ENCODE measurements around the gene GNAT2.
A peak's percentile ranks its signal among the peaks of the same experiment; 100 is the strongest.

The GNAT2 gene

DNA sequence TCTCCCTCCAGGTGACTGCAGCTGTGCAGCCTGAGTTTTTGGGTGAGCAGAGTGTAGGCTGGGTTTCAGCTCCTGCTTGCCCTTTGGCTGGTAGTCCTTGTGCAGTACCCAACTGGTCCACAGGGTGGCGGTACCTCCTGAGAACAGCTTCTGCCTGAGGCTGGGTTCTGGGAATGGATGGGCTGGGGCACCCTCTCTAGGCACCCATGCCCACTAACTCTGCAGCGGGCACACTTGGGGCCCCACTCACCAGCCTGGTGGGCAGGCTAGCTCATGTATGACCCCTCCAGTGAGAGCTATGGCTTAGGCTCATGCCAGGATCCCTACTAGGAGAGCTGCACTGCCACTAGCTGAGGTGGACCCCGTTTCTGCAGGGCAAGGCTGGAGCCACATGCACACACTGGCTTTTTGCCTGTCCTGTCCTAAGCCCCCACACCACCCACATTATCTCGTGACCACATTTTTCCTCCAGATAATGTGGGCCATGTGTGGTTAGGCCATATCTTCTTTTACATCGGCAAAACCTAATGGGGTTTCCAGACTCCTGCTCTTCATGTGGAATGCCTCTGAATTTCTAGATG, 21.0 kb upstream of the GNAT2 start (continued):
- peak; percentile 78 for TF ChIP-seq CTCF (tag by site-specific recombination; IDR thresholded peaks at IDR 0.05)
- TF ChIP-seq ZNF37A (tag by site-specific recombination; IDR thresholded peaks at IDR 0.05): no peak
- TF ChIP-seq ZNF416 (tag by site-specific recombination; IDR thresholded peaks at IDR 0.05): no peak
- TF ChIP-seq, protein P1, sequence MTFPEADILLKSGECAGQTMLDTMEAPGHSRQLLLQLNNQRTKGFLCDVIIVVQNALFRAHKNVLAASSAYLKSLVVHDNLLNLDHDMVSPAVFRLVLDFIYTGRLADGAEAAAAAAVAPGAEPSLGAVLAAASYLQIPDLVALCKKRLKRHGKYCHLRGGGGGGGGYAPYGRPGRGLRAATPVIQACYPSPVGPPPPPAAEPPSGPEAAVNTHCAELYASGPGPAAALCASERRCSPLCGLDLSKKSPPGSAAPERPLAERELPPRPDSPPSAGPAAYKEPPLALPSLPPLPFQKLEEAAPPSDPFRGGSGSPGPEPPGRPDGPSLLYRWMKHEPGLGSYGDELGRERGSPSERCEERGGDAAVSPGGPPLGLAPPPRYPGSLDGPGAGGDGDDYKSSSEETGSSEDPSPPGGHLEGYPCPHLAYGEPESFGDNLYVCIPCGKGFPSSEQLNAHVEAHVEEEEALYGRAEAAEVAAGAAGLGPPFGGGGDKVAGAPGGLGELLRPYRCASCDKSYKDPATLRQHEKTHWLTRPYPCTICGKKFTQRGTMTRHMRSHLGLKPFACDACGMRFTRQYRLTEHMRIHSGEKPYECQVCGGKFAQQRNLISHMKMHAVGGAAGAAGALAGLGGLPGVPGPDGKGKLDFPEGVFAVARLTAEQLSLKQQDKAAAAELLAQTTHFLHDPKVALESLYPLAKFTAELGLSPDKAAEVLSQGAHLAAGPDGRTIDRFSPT (tag by site-specific recombination; IDR thresholded peaks at IDR 0.05): peak; percentile 80
- TF ChIP-seq ZFHX2 (tag by site-specific recombination; conservative IDR thresholded peaks at IDR 0.05): peak; percentile 40; the same call in 1 of the 2 replicates
- TF ChIP-seq ZFP69B (tag by site-specific recombination; IDR thresholded peaks at IDR 0.05): peak; percentile 37; the same call in 1 of the 2 replicates
- TF ChIP-seq ZBTB17 (tag by site-specific recombination; IDR thresholded peaks at IDR 0.05): 0 out of 2 replicates have a peak, but pooled peaks have one; percentile 2
- TF ChIP-seq ZNF521 (tag by site-specific recombination; IDR thresholded peaks at IDR 0.05): no peak

DNA sequence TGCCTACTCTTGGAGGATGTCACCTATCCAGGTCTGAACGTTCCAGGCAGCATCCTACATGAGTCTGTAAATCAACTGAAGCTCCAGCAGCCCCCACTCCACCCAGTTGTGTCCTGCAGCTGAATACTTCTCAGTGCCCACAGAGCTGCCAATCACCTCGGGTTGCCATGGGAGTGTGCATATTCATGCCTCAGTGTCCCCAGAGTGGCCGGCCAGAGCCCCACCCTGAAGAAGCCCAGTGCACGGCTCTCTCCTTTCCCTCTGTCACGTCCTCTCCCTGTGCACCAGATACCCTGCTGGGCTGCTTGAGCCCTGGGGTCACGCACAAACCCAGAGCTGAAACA, 20.4 kb upstream of the GNAT2 start:
- ChIA-PET CTCF (interaction anchor here (0.5 to 11.3 kb wide), 60 partner anchors 10 to 682 kb away, joined by 3 to 345 read pairs (median 4); partner anchors contain the start of genes AHCYL1, AMPD2, CYB561D1 and GNAI3), POLR2A (interaction anchor here (0.6 to 2.9 kb wide), 4 partner anchors 91 to 345 kb away, joined by 6 to 44 read pairs (median 8); partner anchors contain the start of genes AHCYL1 and GNAI3)
- Histone ChIP-seq H3K36me3 (ENCODE audit: control insufficient read depth in 2 of 2, insufficient read depth in 1 of 2, low read length in 2 of 2) (no peaks in the 10 kb centered on the region), H3K9me3 (ENCODE audit: control insufficient read depth, insufficient read depth, low read depth, low read length) (no peaks in the 10 kb centered on the region), H3K4me3 (ENCODE audit: low read depth, low read length) (no peak overlapping the region), H3K27ac (ENCODE audit: extremely low read depth, low read depth, low read length) (no peak overlapping the region), H3K4me1 (ENCODE audit: control insufficient read depth, insufficient read depth, low read length) (no peaks in the 10 kb centered on the region)
- TF ChIP-seq, protein P2, sequence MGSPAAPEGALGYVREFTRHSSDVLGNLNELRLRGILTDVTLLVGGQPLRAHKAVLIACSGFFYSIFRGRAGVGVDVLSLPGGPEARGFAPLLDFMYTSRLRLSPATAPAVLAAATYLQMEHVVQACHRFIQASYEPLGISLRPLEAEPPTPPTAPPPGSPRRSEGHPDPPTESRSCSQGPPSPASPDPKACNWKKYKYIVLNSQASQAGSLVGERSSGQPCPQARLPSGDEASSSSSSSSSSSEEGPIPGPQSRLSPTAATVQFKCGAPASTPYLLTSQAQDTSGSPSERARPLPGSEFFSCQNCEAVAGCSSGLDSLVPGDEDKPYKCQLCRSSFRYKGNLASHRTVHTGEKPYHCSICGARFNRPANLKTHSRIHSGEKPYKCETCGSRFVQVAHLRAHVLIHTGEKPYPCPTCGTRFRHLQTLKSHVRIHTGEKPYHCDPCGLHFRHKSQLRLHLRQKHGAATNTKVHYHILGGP (tag by site-specific recombination; IDR thresholded peaks at IDR 0.05): no peak
- TF ChIP-seq MYNN (tag by site-specific recombination; IDR thresholded peaks at IDR 0.05; ENCODE audit: borderline replicate concordance): no peak
- TF ChIP-seq ZNF362 (tag by site-specific recombination; IDR thresholded peaks at IDR 0.05): no peak
- TF ChIP-seq ZNF423 (tag by site-specific recombination; IDR thresholded peaks at IDR 0.05): no peak
- peak; percentile 16; the same call in 1 of the 2 replicates for TF ChIP-seq ZIC2 (tag by site-specific recombination; IDR thresholded peaks at IDR 0.05)

DNA sequence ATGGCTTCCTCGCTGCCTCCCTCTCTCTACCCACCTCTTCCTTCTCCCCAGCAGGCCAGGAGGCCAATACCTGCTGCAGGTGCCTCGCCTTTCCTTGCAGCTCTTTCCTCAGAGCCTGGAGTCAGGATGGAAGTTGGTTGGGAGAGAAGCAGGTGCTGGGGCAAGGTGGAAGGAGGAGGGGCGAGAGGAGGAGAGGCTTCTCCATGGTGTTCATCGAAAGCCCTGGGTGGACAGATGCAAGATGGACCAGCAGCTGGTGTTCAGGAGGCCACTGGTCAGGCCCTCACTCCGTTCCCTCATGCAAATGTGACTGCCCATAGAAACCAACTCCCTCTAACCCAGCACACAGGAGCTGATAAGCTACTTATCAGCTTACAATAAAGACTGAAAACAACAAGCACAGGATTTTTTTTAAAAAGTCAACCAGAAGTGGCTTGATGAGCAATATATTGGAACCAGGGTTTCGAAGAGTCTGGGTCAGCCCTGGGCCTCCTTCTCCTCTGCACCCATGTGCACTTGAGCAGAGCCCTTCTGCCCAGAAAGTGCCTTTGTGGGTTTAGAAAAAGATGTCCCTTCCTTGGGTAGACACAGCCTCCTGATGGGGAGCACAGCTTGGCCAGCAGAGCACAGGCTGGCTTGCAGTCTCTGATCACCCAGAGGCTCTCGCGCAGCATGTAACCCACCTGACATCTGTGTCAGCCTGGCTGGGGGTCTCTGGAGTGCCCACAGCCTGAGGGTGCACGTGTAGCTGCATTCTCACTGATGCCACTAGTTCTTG, 19.8 kb upstream of the GNAT2 start:
- Histone ChIP-seq H3K27ac (ENCODE audit: extremely low read depth, low read depth, low read length) (no peak overlapping the region), H3K9me3 (ENCODE audit: control insufficient read depth, insufficient read depth, low read depth, low read length) (no peaks in the 10 kb centered on the region), H3K36me3 (ENCODE audit: control insufficient read depth in 2 of 2, insufficient read depth in 1 of 2, low read length in 2 of 2) (no peaks in the 10 kb centered on the region), H3K4me1 (ENCODE audit: control insufficient read depth, insufficient read depth, low read length) (no peaks in the 10 kb centered on the region), H3K4me3 (ENCODE audit: low read depth, low read length) (no peak overlapping the region)
- ChIA-PET CTCF (interaction anchor here (0.6 to 11.3 kb wide), 38 partner anchors 10 to 412 kb away, joined by 3 to 345 read pairs (median 6); partner anchors contain the start of genes AHCYL1, GNAI3, GPR61 and GSTM2), POLR2A (interaction anchor here (0.6 to 2.9 kb wide), 4 partner anchors 90 to 346 kb away, joined by 6 to 44 read pairs (median 8); partner anchors contain the start of genes AHCYL1 and GNAI3)
- TF ChIP-seq ZNF394 (tag by site-specific recombination; IDR thresholded peaks at IDR 0.05; ENCODE audit: borderline replicate concordance) (no peak), EGR2 (tag by site-specific recombination; IDR thresholded peaks at IDR 0.05; ENCODE audit: low read depth) (no peak), ZBTB20 (tag by site-specific recombination; IDR thresholded peaks at IDR 0.05) (no peak), ZNF184 (tag by site-specific recombination; IDR thresholded peaks at IDR 0.05) (no peak), GLI2 (tag by site-specific recombination; IDR thresholded peaks at IDR 0.05; ENCODE audit: borderline replicate concordance, low read depth) (no peak), ZFP3 (tag by site-specific recombination; IDR thresholded peaks at IDR 0.05; ENCODE audit: low read depth) (no peak), ZEB2 (tag by site-specific recombination; IDR thresholded peaks at IDR 0.05) (no peak), ZNF596 (tag by site-specific recombination; IDR thresholded peaks at IDR 0.05) (no peak), HOXC10 (CRISPR knock-in tag; IDR thresholded peaks at IDR 0.05) (no peak)
- TF ChIP-seq, protein P3, sequence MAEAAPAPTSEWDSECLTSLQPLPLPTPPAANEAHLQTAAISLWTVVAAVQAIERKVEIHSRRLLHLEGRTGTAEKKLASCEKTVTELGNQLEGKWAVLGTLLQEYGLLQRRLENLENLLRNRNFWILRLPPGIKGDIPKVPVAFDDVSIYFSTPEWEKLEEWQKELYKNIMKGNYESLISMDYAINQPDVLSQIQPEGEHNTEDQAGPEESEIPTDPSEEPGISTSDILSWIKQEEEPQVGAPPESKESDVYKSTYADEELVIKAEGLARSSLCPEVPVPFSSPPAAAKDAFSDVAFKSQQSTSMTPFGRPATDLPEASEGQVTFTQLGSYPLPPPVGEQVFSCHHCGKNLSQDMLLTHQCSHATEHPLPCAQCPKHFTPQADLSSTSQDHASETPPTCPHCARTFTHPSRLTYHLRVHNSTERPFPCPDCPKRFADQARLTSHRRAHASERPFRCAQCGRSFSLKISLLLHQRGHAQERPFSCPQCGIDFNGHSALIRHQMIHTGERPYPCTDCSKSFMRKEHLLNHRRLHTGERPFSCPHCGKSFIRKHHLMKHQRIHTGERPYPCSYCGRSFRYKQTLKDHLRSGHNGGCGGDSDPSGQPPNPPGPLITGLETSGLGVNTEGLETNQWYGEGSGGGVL (tag by site-specific recombination; IDR thresholded peaks at IDR 0.05): no peak
